ENCODE measurements around the gene SOD3. TPM values are rescaled to one million over a fixed set of nuclear protein-coding genes. Genes with fewer than 3 reads are reported as not detected.

The SOD3 gene
- total and polyA plus RNA-seq, 2 of the 4 experiments (the other 2 are of a cell fraction) = 0.36 to 5.8 TPM

DNA sequence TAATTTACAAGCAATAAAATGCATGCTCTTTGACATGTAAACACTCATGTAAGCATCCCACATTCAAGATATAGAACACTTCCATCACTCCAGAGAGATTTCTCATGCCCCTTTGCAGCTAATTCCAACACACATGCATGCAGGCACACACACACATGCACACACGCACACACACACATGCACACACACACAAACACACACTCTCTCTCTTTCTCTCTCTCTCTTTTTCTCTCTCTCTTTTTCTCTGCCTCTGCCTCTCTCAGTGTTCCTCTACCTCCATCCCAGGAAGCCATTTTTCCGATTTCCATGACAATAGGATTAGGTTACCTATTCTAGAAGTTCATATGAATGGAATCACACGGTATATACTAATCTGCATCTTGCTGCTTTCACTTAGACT lies 11.9 kb upstream of the SOD3 start:
- no peak overlapping the region for H3K27ac ChIP-seq (ENCODE audit: insufficient read depth, low read length)
- H3K56ac ChIP-seq (ENCODE audit: extremely low read depth, insufficient read depth, low read length) = no peak overlapping the region
- no peak overlapping the region for H3K9ac ChIP-seq (ENCODE audit: low read depth, low read length)
- no peak overlapping the region for H3K4me2 ChIP-seq (ENCODE audit: low read depth, low read length)
- in situ Hi-C loops (cut with MboI; ENCODE audit: low sequenced_read_pairs) (no loop called here), intact Hi-C loops (cut with micrococcal nuclease) (no loop called here), dilution Hi-C loops (cut with HindIII; ENCODE audit: low sequenced_read_pairs, unreplicated experiment) (no loop called here)
- POLR2A ChIA-PET (ENCODE audit: unreplicated experiment) = no interaction called here
- no peak overlapping the region for H4K5ac ChIP-seq (ENCODE audit: low read depth, low read length)
- H3K27me3 ChIP-seq (ENCODE audit: control insufficient read depth, insufficient read depth, low read length) = no peaks in the 10 kb centered on the region
- H4K91ac ChIP-seq (ENCODE audit: insufficient read depth, low read depth, low read length) = no peak overlapping the region
- H4K8ac ChIP-seq (ENCODE audit: low read depth in 2 of 2, low read length in 2 of 2) = no peak overlapping the region
- 83% methylated on average over 1 of the region's 3 CpGs; no CpG with 5 or more reads in 1 of the 2 experiments for WGBS, 2 experiments (ENCODE audit: extremely low coverage in 2 of 2, insufficient read length in 1 of 2)
- H3K4me3 ChIP-seq (ENCODE audit: insufficient read depth, low read depth, low read length) = no peak overlapping the region
- H3K36me3 ChIP-seq (ENCODE audit: control insufficient read depth, insufficient read depth, low read length) = no peaks in the 10 kb centered on the region
- no peak overlapping the region for H2BK20ac ChIP-seq (ENCODE audit: low read depth, low read length)
- no peak overlapping the region for H2AK9ac ChIP-seq (replicated peaks; ENCODE audit: low read depth, low read length, poor library complexity)
- H3K9me3 ChIP-seq (ENCODE audit: control insufficient read depth, insufficient read depth, low read length) = no peaks in the 10 kb centered on the region; the same call in 1 of the 2 replicates
- no peak overlapping the region for H2AFZ ChIP-seq (replicated peaks; ENCODE audit: low read length, poor library complexity)
- DNase-seq (no peak), ATAC-seq (ENCODE audit: low read depth) (no peak)
- no TSS peak for BruUV-seq (replicated peaks)
- no peak overlapping the region for H2BK120ac ChIP-seq (ENCODE audit: low read depth, low read length)
- no peaks in the 10 kb centered on the region for H4K20me1 ChIP-seq (ENCODE audit: insufficient read depth, low read length)
- no peak overlapping the region for H2BK15ac ChIP-seq (ENCODE audit: low read depth, low read length)
- H3K4me1 ChIP-seq (ENCODE audit: control insufficient read depth, insufficient read depth, low read length) = peaks cover 12% of the 10 kb centered on the region
- no peak overlapping the region for H3K18ac ChIP-seq (ENCODE audit: low read depth, low read length)
- CTCF ChIA-PET = interaction anchor here (1.8 kb wide), 1 partner anchor 10 kb away, joined by 8 read pairs; no protein-coding TSS in a partner anchor
- H3K23ac ChIP-seq (ENCODE audit: low read depth, low read length) = no peak overlapping the region
- H3K4ac ChIP-seq (ENCODE audit: low read depth, low read length) = no peak overlapping the region
- H3K9me1 ChIP-seq (ENCODE audit: insufficient read depth, low read length) = peaks cover 3% of the 10 kb centered on the region; the same call in 1 of the 2 replicates
- H2BK5ac ChIP-seq (ENCODE audit: low read depth, low read length, poor library complexity, severe bottlenecking) = no peak overlapping the region
- no peaks in the 10 kb centered on the region for H3K79me1 ChIP-seq (ENCODE audit: low read depth in 1 of 2, low read length in 2 of 2)
- H3K14ac ChIP-seq (replicated peaks; ENCODE audit: low read depth, low read length) = no peak overlapping the region
- no peak overlapping the region for H2AK5ac ChIP-seq (ENCODE audit: low read depth, low read length)
- TF ChIP-seq CHD1 (IDR thresholded peaks at IDR 0.05; ENCODE audit: low read depth, low read length) (no peak), CEBPB (IDR thresholded peaks at IDR 0.05; ENCODE audit: low read depth, low read length) (no peak), MAFK (IDR thresholded peaks at IDR 0.05; ENCODE audit: low read depth, low read length) (no peak), BHLHE40 (IDR thresholded peaks at IDR 0.05; ENCODE audit: low read depth, low read length) (no peak), RFX5 (IDR thresholded peaks at IDR 0.05; ENCODE audit: low read depth, low read length) (no peak), SMC3 (IDR thresholded peaks at IDR 0.05; ENCODE audit: low read depth, low read length) (no peak), NFE2L2 (IDR thresholded peaks at IDR 0.05; ENCODE audit: low read depth, low read length) (no peak), MXI1 (IDR thresholded peaks at IDR 0.05; ENCODE audit: borderline replicate concordance, low read depth, low read length) (no peak), MAZ (IDR thresholded peaks at IDR 0.05; ENCODE audit: borderline replicate concordance, low read depth, low read length) (no peak), POLR2A (IDR thresholded peaks at IDR 0.05; ENCODE audit: low read depth, low read length) (no peak), RCOR1 (IDR thresholded peaks at IDR 0.05; ENCODE audit: insufficient replicate concordance, low read length) (no peak), RAD21 (IDR thresholded peaks at IDR 0.05; ENCODE audit: low read length) (no peak)
- TF ChIP-seq, protein P1, sequence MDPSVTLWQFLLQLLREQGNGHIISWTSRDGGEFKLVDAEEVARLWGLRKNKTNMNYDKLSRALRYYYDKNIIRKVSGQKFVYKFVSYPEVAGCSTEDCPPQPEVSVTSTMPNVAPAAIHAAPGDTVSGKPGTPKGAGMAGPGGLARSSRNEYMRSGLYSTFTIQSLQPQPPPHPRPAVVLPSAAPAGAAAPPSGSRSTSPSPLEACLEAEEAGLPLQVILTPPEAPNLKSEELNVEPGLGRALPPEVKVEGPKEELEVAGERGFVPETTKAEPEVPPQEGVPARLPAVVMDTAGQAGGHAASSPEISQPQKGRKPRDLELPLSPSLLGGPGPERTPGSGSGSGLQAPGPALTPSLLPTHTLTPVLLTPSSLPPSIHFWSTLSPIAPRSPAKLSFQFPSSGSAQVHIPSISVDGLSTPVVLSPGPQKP (IDR thresholded peaks at IDR 0.05; ENCODE audit: borderline replicate concordance, low read depth, low read length) = no peak
- TF ChIP-seq, protein P2, sequence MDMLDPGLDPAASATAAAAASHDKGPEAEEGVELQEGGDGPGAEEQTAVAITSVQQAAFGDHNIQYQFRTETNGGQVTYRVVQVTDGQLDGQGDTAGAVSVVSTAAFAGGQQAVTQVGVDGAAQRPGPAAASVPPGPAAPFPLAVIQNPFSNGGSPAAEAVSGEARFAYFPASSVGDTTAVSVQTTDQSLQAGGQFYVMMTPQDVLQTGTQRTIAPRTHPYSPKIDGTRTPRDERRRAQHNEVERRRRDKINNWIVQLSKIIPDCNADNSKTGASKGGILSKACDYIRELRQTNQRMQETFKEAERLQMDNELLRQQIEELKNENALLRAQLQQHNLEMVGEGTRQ (IDR thresholded peaks at IDR 0.05; ENCODE audit: low read depth, low read length) = no peak
